Activated B cell treated with CpG ODN at 0.5 μM for 24 hours (primary cell): Measurements from ENCODE around the gene RNF126. TPM values are rescaled to one million over a fixed set of nuclear protein-coding genes. Genes with fewer than 3 reads are reported as not detected.
"Not testable (repeated sequence)": the region's sequence is repeated elsewhere in the genome, so short reads cannot be mapped to it uniquely, and the experiment has no call there.

ENCODE experiments used
- ATAC-seq: fragments of 200-7000 bp; cut with Tn5 transposase; one replicate; pipeline ENCODE4 v1.10.0; 2021; ENCODE audit warnings: low read depth, mild to moderate bottlenecking, moderate library complexity
- CTCF ChIA-PET: fragments of 350-600 bp; sonication (Branson Sonifier 250); formaldehyde crosslinking; loops from one replicate; lab custom pipeline; 2021; ENCODE audit warnings: antibody characterized with exemption; lab: Charles Lee
- POLR2A ChIA-PET: fragments of 350-600 bp; sonication (Branson Sonifier 250); formaldehyde crosslinking; loops from one replicate; lab custom pipeline; 2021; ENCODE audit warnings: antibody characterized with exemption; lab: Charles Lee
- DNase-seq: peaks from one replicate; pipeline ENCODE4 v3.0.0; 2022
- H3K27ac Mint-ChIP-seq: one replicate; pipeline ENCODE4 v1.8.0; 2020; ENCODE audit warnings: mixed read lengths
- H3K27me3 Mint-ChIP-seq: one replicate; pipeline ENCODE4 v1.8.0; 2021; ENCODE audit warnings: mixed read lengths
- H3K36me3 Mint-ChIP-seq: one replicate; pipeline ENCODE4 v1.8.0; 2021; ENCODE audit warnings: low read depth, mixed read lengths
- H3K4me1 Mint-ChIP-seq: one replicate; pipeline ENCODE4 v1.8.0; 2021; ENCODE audit warnings: mixed read lengths
- H3K4me3 Mint-ChIP-seq: one replicate; pipeline ENCODE4 v1.8.0; 2020; ENCODE audit warnings: mild to moderate bottlenecking, mixed read lengths
- H3K9me3 Mint-ChIP-seq: one replicate; pipeline ENCODE4 v1.8.0; 2020; ENCODE audit warnings: mixed read lengths
- CTCF ChIP-seq: fragments of 200-600 bp; IDR thresholded peaks from one replicate; pipeline ENCODE4 v1.8.0; 2022; ENCODE audit warnings: antibody characterized with exemption, mild to moderate bottlenecking
- intact Hi-C: fragments of 100-400 bp; cut with micrococcal nuclease; formaldehyde crosslinking; loops from one replicate; pipeline ENCODE4 v1.15.1; 2024
- total RNA-seq: library from RNA; stranded (reverse); gene quantifications from 2 replicates; pipeline ENCODE4 v1.2.3, GENCODE V29; 2022

Gene RNF126
- total RNA-seq, 1 donor from 2014 or later, result 82.7 TPM

- Mint-ChIP-seq H3K27ac (peak overlapping the region; percentile 93), H3K4me1 (peaks cover 37% of the 10 kb centered on the region), H3K36me3 (peaks cover 19% of the 10 kb centered on the region), H3K27me3 (no peaks in the 10 kb centered on the region), H3K9me3 (no peaks in the 10 kb centered on the region), H3K4me3 (peak overlapping the region; percentile 95)
- intact Hi-C loops, result loop anchor here (1.0 to 5.0 kb wide), 6 partner anchors 23 to 122 kb away; partner anchors contain the start of genes BSG, HCN2 and RNF126
- ChIA-PET CTCF (no interaction called here), POLR2A (interaction anchor here (0.7 to 1.4 kb wide), 8 partner anchors 10 to 163 kb away, joined by 3 to 12 read pairs (median 4); partner anchors contain the start of gene PTBP1)
- no peak for ATAC-seq
- no peak for TF ChIP-seq CTCF
- no peak for DNase-seq
These were observed 29.0 kb downstream of the RNF126 start for GRCh38 chr19:633786-634639.

GRCh38 chr19:633068-633785, 29.8 kb downstream of the RNF126 start, which contains the start of gene POLRMT:
TSS of gene POLRMT (minus strand) at chr19:633537. CDS start at chr19:633512, 25 bp downstream.
- DNase-seq (peak; percentile 93), ATAC-seq (peak; percentile 89)
- H3K27me3 Mint-ChIP-seq, result no peaks in the 10 kb centered on the region
- intact Hi-C loops, result loop anchor here (1.0 to 5.0 kb wide), 6 partner anchors 22 to 121 kb away; partner anchors contain the start of genes BSG, HCN2 and RNF126
- POLR2A ChIA-PET, result interaction anchor here (0.7 to 1.4 kb wide), 8 partner anchors 9 to 164 kb away, joined by 3 to 12 read pairs (median 4); partner anchors contain the start of gene PTBP1
- peaks cover 36% of the 10 kb centered on the region for H3K4me1 Mint-ChIP-seq
- TF ChIP-seq CTCF, result no peak
- CTCF ChIA-PET, result no interaction called here
- peaks cover 27% of the 10 kb centered on the region for H3K36me3 Mint-ChIP-seq
- peak within 1 kb of the TSS; percentile 93 for H3K27ac Mint-ChIP-seq
- no peaks in the 10 kb centered on the region for H3K9me3 Mint-ChIP-seq
- H3K4me3 Mint-ChIP-seq, result peak within 1 kb of the TSS; percentile 95

GRCh38 chr19:632579-633067, 30.4 kb downstream of the RNF126 start:
- ATAC-seq (peak; percentile 8), DNase-seq (peak; percentile 50)
- H3K4me3 Mint-ChIP-seq, result peak overlapping the region; percentile 95
- peaks cover 32% of the 10 kb centered on the region for H3K4me1 Mint-ChIP-seq
- no peaks in the 10 kb centered on the region for H3K9me3 Mint-ChIP-seq
- H3K27ac Mint-ChIP-seq, result peak overlapping the region; percentile 93
- TF ChIP-seq CTCF, result no peak
- H3K27me3 Mint-ChIP-seq, result no peaks in the 10 kb centered on the region
- ChIA-PET POLR2A (interaction anchor here (1.1 kb wide), 2 partner anchors 31 to 49 kb away, joined by 3 to 4 read pairs; no protein-coding TSS in a partner anchor), CTCF (no interaction called here)
- intact Hi-C loops, result loop anchor here (1.0 to 5.0 kb wide), 6 partner anchors 22 to 120 kb away; partner anchors contain the start of genes BSG, HCN2 and RNF126
- peaks cover 30% of the 10 kb centered on the region for H3K36me3 Mint-ChIP-seq

GRCh38 chr19:629961-630714, 32.9 kb downstream of the RNF126 start:
- CTCF ChIA-PET, result no interaction called here
- Mint-ChIP-seq H3K27me3 (no peaks in the 10 kb centered on the region), H3K9me3 (no peaks in the 10 kb centered on the region), H3K27ac (no peak overlapping the region), H3K4me1 (peaks cover 22% of the 10 kb centered on the region), H3K36me3 (peaks cover 42% of the 10 kb centered on the region), H3K4me3 (no peak overlapping the region)
- intact Hi-C loops, result loop anchor here (5.0 kb wide), 1 partner anchor 118 kb away; no protein-coding TSS in a partner anchor
- POLR2A ChIA-PET, result no interaction called here
- no peak for TF ChIP-seq CTCF
- no peak for ATAC-seq
- no peak for DNase-seq

GRCh38 chr19:629515-629914, 33.5 kb downstream of the RNF126 start:
- H3K27me3 Mint-ChIP-seq, H3K9me3 Mint-ChIP-seq, POLR2A ChIA-PET, DNase-seq, H3K4me3 Mint-ChIP-seq, H3K27ac Mint-ChIP-seq, ATAC-seq, intact Hi-C loops, CTCF ChIA-PET: not testable (repeated sequence)
- H3K36me3 Mint-ChIP-seq, result peaks cover 44% of the 10 kb centered on the region
- H3K4me1 Mint-ChIP-seq, result peaks cover 22% of the 10 kb centered on the region
